GM21723 (cell line): ENCODE measurements around the gene SESN2.
"Not testable (repeated sequence)": the region's sequence is repeated elsewhere in the genome, so short reads cannot be mapped to it uniquely, and the experiment has no call there.

ENCODE experiments used
- ATAC-seq: cut with Tn5 transposase; IDR thresholded peaks from one replicate; pipeline ENCODE4 v1.9.1; 2021; ENCODE audit warnings: mild to moderate bottlenecking, moderate library complexity; ENCODE audit not compliant: unreplicated experiment

SESN2 gene

DNA sequence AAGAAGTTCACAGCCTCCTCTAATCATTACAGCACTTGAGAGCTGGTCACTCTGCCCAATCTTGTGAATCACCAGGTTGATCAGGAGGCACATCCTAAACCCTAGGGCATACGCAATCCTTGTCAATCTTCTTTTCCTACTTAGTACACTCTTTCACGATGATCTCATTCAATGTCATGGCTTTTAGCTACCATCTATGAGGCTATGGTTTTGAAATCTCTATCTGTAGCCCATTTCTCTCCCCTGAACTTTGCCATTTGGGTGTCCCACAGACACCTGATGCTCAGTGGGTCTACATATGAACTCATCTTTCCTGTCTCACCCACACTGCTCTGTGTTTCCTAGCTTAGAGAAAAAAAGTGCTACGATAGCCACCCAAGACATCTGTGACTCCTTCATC lies 67.7 kb downstream of the SESN2 start:
- no peak for ATAC-seq

DNA sequence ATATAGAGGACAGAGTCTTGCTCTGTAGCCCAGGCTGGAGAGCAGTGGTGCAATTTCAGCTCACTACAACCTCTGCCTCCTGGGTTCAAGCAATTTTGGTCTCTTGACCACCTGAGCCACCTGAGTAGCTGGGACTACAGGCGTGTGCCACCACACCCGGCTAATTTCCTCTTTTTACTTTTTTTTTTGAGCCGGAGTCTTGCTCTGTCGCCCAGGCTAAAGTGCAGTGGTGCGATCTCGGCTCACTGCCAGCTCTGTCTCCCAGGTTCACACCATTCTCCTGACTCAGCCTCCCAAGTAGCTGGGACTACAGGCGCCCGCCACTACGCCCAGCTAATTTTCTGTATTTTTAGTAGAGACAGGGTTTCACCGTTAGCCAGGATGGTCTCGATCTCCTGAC lies 68.1 kb downstream of the SESN2 start:
- ATAC-seq: not testable (repeated sequence)

DNA sequence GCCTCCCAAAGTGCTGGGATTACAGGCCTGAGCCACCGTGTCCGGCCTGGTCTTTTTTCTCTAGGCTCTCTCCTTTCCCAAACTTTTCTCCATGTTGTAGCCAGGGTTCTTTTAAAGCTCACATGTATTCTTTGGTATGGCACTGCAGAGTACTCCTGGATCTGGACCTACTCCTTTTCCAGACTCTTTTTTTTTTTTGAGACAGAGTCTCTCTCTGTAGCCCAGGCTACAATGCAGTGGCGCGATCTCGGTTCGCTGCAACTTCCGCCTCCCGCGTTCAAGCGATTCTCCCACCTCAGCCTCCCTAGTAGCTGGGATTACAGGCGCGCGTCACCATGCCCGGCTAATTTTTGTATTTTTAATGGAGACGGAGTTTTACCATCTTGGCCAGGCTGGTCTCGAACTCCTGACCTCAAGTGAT lies 68.9 kb downstream of the SESN2 start:
- ATAC-seq: no peak

DNA sequence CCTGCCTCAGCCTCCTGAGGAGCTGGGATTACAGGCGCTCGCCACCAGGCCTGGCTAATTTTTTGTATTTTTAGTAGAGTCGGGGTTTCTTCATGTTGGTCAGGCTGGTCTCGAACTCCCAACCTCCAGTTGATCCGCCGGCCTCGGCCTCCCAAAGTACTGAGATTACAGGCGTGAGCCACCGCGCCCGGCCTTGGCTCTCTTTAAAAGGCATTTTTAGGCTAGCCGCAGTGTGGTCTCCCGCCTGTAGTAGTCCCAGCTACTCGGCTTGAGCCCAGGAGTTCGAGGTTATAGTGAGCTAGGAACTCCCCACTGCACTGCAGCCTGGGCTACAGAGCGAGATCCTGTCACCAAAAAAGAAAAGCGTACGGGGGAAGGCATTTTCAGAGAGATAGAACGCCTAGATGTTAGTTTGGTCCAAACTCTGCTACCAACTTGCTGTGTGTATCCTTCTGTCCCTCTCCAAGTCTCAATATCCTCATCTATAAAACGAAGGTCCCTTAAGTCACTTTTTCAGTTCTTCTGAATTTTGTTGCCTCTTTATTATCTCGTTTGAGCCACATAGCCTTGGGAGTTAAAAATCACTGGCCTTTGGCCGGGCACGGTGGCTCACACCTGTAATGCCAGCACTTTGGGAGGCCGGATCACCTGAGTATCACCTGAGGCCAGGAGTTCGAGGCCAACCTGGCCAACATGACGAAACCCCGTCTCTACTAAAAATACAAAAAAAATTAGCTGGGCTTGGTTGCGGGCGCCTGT lies 70.3 kb downstream of the SESN2 start:
- ATAC-seq: no peak
